ENCODE measurements around the gene SNTB2. TPM values are rescaled to one million over a fixed set of nuclear protein-coding genes. Genes with fewer than 3 reads are reported as not detected.

Gene SNTB2
- total and polyA plus RNA-seq, 8 donors, result 2.7 to 18.2 (median 10.0) TPM

DNA sequence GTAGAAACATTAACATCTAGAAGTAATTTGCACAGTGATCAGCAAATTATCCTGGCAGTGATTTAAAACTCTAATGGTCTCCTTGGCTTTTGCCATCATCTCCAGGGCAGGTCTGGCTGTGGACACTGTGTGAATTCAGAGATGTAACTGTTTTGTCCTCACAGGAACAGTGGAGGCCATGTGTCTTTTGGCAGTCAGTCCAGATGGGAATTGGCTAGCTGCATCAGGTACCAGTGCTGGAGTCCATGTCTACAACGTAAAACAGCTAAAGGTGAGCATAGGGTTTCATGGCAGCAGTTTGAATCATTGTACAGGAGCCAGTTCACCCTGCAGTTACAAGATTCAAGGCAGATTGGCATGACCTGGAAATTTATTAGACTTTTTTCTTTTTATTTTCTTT, 26.8 kb upstream of the SNTB2 start:
- intact Hi-C loops (cut with DNase I), result no loop called here
- 92 to 93% methylated on average over 1 of the region's 1 CpG for WGBS, 2 donors
- Histone ChIP-seq H3K36me3 (peaks cover 4 to 43% (median 6%) of the 10 kb centered on the region in 3 donors), H3K27ac (no peak overlapping the region), H3K4me3 (no peak overlapping the region), H3K4me1 (no peaks in the 10 kb centered on the region), H3K9me3 (no peaks in the 10 kb centered on the region), H3K27me3 (no peaks in the 10 kb centered on the region)
- FAIRE-seq (no peak), DNase-seq (no peak), ATAC-seq (no peak)
- TF ChIP-seq, protein P1, sequence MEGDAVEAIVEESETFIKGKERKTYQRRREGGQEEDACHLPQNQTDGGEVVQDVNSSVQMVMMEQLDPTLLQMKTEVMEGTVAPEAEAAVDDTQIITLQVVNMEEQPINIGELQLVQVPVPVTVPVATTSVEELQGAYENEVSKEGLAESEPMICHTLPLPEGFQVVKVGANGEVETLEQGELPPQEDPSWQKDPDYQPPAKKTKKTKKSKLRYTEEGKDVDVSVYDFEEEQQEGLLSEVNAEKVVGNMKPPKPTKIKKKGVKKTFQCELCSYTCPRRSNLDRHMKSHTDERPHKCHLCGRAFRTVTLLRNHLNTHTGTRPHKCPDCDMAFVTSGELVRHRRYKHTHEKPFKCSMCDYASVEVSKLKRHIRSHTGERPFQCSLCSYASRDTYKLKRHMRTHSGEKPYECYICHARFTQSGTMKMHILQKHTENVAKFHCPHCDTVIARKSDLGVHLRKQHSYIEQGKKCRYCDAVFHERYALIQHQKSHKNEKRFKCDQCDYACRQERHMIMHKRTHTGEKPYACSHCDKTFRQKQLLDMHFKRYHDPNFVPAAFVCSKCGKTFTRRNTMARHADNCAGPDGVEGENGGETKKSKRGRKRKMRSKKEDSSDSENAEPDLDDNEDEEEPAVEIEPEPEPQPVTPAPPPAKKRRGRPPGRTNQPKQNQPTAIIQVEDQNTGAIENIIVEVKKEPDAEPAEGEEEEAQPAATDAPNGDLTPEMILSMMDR (IDR thresholded peaks at IDR 0.05), result no peak

DNA sequence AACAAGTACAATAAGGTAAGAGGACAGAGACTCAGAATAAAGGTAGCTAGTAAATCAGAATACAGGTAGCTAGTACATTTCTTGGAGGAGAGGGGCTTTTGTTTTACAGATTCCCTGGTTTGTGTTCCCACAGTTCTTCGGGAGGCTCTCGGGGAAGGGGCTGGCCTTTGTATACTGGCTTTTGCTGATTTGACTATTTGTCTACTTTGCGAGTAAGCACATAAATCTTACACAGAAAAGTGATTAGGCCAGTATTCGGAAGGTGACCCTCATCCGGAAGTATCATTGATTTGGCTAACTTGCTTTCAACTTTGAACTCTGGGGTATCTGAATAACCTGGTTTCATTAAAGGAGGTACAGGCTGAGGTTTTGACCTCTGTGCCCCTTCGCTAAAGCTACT, 21.4 kb upstream of the SNTB2 start:
- no peak for ATAC-seq
- intact Hi-C loops (cut with DNase I), result no loop called here
- Histone ChIP-seq H3K4me1 (peaks cover 5 to 8% (median 6%) of the 10 kb centered on the region in 3 donors), H3K27me3 (no peaks in the 10 kb centered on the region), H3K27ac (no peak overlapping the region), H3K4me3 (no peak overlapping the region), H3K9me3 (no peaks in the 10 kb centered on the region), H3K36me3 (peaks cover 2 to 55% (median 4%) of the 10 kb centered on the region in 3 donors)
- TF ChIP-seq, protein P1 (IDR thresholded peaks at IDR 0.05), result no peak
- WGBS, 2 donors, result 94% methylated on average over 6 of the region's 6 CpGs
- DNase-seq, result no peak
- no peak for FAIRE-seq

DNA sequence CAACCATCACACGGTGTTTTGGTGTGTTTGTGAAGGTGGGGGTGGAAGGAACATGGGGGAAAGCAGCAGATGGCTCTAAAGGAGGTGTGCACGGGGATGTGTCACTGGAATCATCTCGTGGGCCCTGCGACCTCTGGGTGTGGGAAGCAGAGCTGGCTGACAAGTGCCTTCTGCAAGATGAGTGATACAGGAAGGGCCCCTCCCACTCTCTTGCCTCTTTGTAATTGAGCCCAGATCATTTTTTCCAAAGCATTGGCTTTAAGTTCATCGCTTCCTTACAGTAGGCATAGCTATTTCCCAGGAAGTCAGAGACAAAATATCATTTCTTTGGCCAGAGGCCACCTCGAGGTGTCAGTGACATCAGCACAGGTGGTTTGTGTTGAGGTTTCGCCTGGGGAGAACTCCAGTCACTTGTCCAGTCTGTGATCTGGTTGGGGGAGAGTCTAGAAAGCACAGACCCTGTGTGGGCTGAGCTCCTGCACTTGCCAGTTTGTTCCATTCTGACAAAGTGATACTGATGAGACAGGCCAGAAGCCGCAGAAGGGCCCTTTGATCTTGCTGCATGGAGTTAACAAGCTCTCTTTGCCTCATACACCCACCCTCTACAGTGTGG, 20.6 kb upstream of the SNTB2 start:
- no peaks in the 10 kb centered on the region for H3K27me3 ChIP-seq
- TF ChIP-seq, protein P1 (IDR thresholded peaks at IDR 0.05), result no peak
- peaks cover 5 to 11% (median 8%) of the 10 kb centered on the region in 3 donors for H3K4me1 ChIP-seq
- intact Hi-C loops (cut with DNase I), result no loop called here
- H3K27ac ChIP-seq, result no peak overlapping the region
- no peak for FAIRE-seq
- no peak for ATAC-seq
- 77 to 84% methylated on average over 8 of the region's 8 CpGs for WGBS, 2 donors
- no peaks in the 10 kb centered on the region for H3K9me3 ChIP-seq
- H3K36me3 ChIP-seq, result peaks cover 0 to 48% (median 2%) of the 10 kb centered on the region in 3 donors
- no peak for DNase-seq
- H3K4me3 ChIP-seq, result no peak overlapping the region

DNA sequence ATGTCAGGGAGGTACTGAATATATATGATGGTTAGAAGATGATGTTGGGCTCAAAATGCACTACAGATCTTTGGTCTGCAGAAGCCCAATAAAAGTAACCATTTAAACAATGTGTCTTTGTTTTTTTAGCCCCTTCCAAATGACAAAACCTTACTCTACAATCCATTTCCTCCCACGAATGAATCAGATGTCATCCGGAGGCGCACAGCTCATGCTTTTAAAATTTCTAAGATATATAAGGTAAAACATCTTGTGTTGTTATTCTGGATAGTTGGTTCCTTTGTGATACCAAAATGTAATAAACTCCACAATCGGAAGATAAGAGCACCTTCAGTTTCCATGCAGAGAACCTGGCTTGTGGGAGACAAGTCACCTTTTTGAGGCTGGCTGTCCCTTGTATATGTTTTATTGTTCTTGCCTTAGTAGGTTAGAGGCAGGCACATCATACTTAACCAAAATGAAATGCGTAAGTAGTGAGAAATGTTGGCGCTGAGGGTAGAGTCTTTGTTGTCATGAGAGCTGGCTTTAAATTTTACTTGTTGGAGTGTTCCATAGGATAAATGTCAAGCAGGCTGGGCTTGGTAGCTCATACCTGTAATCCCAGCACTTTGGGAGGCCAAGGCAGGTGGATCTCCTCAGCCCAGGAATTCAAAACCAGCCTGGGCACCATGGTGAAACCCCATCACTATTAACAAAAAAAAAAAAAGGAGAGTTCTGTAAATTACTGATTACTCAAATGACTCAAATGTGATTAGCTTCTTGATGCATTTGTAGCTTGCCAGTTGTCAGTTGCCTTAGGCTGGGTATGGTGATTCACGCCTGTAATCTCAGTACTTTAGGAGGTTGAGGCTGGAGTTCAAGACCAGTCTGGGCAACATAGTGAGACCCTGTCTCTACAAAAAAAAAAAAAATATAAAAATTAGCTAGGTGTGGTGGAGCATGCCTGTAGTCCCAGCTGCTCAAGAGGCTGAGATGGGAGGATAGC, 19.7 kb upstream of the SNTB2 start:
- WGBS, 2 donors, result 92 to 93% methylated on average over 7 of the region's 7 CpGs
- TF ChIP-seq, protein P1 (IDR thresholded peaks at IDR 0.05), result no peak
- Histone ChIP-seq H3K4me3 (no peak overlapping the region), H3K27me3 (no peaks in the 10 kb centered on the region), H3K27ac (no peak overlapping the region), H3K4me1 (peaks cover 5 to 11% (median 8%) of the 10 kb centered on the region in 3 donors), H3K36me3 (peaks cover 0 to 42% (median 2%) of the 10 kb centered on the region in 3 donors), H3K9me3 (no peaks in the 10 kb centered on the region)
- ATAC-seq (no peak), DNase-seq (no peak), FAIRE-seq (no peak)
- intact Hi-C loops (cut with DNase I), result no loop called here
